CD14-positive monocyte (primary cell): Measurements from ENCODE around the gene FAM187B. TPM values are rescaled to one million over a fixed set of nuclear protein-coding genes. Genes with fewer than 3 reads are reported as not detected.
A peak's percentile ranks its signal among the peaks of the same experiment; 100 is the strongest.

ENCODE experiments used
- DNase-seq, 3 donors: peaks; one replicate each; pipeline ENCODE4 v3.0.0-alpha.2; 2011 to 2022
- H2AFZ ChIP-seq: 2 replicates; pipeline ENCODE4 v1.6.0; 2012; ENCODE audit warnings: mild to moderate bottlenecking, low read depth, low read length, inconsistent platforms; ENCODE audit not compliant: insufficient read depth, poor library complexity, severe bottlenecking
- H3K27ac ChIP-seq, 2 donors: 1 replicate in 1 of 2; 2 replicates in 1 of 2; pipeline ENCODE4 v1.5.1; 2012 to 2013; ENCODE audit warnings: low read length in 2 of 2, control low read depth in 1 of 2, inconsistent platforms in 1 of 2, low read depth in 1 of 2, mild to moderate bottlenecking in 1 of 2
- H3K27me3 ChIP-seq, 2 donors: one replicate each; pipeline versions ENCODE4 v1.6.0 to v1.6.1; 2011 to 2013; ENCODE audit warnings: low read length in 2 of 2; ENCODE audit not compliant: control insufficient read depth in 2 of 2, insufficient read depth in 2 of 2
- H3K36me3 ChIP-seq, 2 donors: replicated peaks in 1 of 2; 1 replicate in 1 of 2; 2 replicates in 1 of 2; pipeline versions ENCODE4 v1.5.1 to v1.6.1; 2012 to 2013; ENCODE audit warnings: low read length in 2 of 2, control low read depth in 1 of 2, inconsistent platforms in 1 of 2, mild to moderate bottlenecking in 1 of 2; ENCODE audit not compliant: insufficient read depth in 2 of 2, control insufficient read depth in 1 of 2
- H3K4me1 ChIP-seq, 2 donors: 1 replicate in 1 of 2; 2 replicates in 1 of 2; pipeline versions ENCODE4 v1.5.1 to v1.6.1; 2012 to 2013; ENCODE audit warnings: low read length in 2 of 2, control low read depth in 1 of 2, inconsistent platforms in 1 of 2, mild to moderate bottlenecking in 1 of 2, moderate library complexity in 1 of 2; ENCODE audit not compliant: insufficient read depth in 2 of 2, control insufficient read depth in 1 of 2
- H3K4me2 ChIP-seq: replicated peaks from 2 replicates; pipeline ENCODE3; 2012; ENCODE audit warnings: low read length, moderate library complexity, mild to moderate bottlenecking; ENCODE audit not compliant: poor library complexity, severe bottlenecking; ENCODE audit errors: extremely low read depth
- H3K4me3 ChIP-seq, 3 experiments: fragments of 200-600 bp in 1 of 3; sonication (generic) in 1 of 3; replicated peaks in 1 of 3; 1 replicate in 2 of 3; 2 replicates in 1 of 3; pipeline ENCODE4 v1.5.1; 2011 to 2013; ENCODE audit warnings: low read length in 3 of 3, mild to moderate bottlenecking in 3 of 3, control low read depth in 2 of 3, low read depth in 2 of 3, inconsistent platforms in 1 of 3, moderate library complexity in 1 of 3
- H3K79me2 ChIP-seq: 2 replicates; pipeline ENCODE4 v1.6.0; 2012; ENCODE audit warnings: mild to moderate bottlenecking, control low read depth, inconsistent platforms, low read length, moderate library complexity; ENCODE audit not compliant: insufficient read depth
- H3K9ac ChIP-seq: 2 replicates; pipeline ENCODE4 v1.6.0; 2017; ENCODE audit warnings: low read length, mild to moderate bottlenecking; ENCODE audit not compliant: insufficient read depth, poor library complexity, severe bottlenecking
- H3K9me3 ChIP-seq, 2 donors: replicated peaks in 1 of 2; 1 replicate in 1 of 2; 2 replicates in 1 of 2; pipeline versions ENCODE4 v1.5.1 to v1.6.1; 2012 to 2013; ENCODE audit warnings: low read length in 2 of 2, control low read depth in 1 of 2; ENCODE audit not compliant: control insufficient read depth in 1 of 2, insufficient read depth in 1 of 2
- H4K20me1 ChIP-seq: 2 replicates; pipeline ENCODE4 v1.6.0; 2012; ENCODE audit warnings: mild to moderate bottlenecking, low read length, control low read depth, moderate library complexity; ENCODE audit not compliant: insufficient read depth
- H3K27ac Mint-ChIP-seq, 7 donors: one replicate each; pipeline ENCODE4 v1.8.0; 2020; ENCODE audit warnings: mild to moderate bottlenecking in 7 of 7, mixed read lengths in 7 of 7, moderate library complexity in 6 of 7, inconsistent platforms in 2 of 7
- H3K27me3 Mint-ChIP-seq, 3 donors: one replicate each; pipeline ENCODE4 v1.8.0; 2021 to 2022; ENCODE audit warnings: low read depth in 3 of 3, mild to moderate bottlenecking in 3 of 3, mixed read lengths in 3 of 3, moderate library complexity in 3 of 3, inconsistent platforms in 1 of 3
- H3K36me3 Mint-ChIP-seq, 2 donors: one replicate each; pipeline ENCODE4 v1.8.0; 2020; ENCODE audit warnings: mixed read lengths in 2 of 2, inconsistent platforms in 1 of 2, mild to moderate bottlenecking in 1 of 2
- H3K4me1 Mint-ChIP-seq: one replicate; pipeline ENCODE4 v1.8.0; 2020; ENCODE audit warnings: mild to moderate bottlenecking, mixed read lengths
- H3K4me3 Mint-ChIP-seq, 2 donors: one replicate each; pipeline ENCODE4 v1.8.0; 2020; ENCODE audit warnings: mild to moderate bottlenecking in 2 of 2, mixed read lengths in 2 of 2, moderate library complexity in 1 of 2
- H3K9me3 Mint-ChIP-seq, 7 donors: one replicate each; pipeline ENCODE4 v1.8.0; 2020 to 2022; ENCODE audit warnings: mixed read lengths in 7 of 7, mild to moderate bottlenecking in 6 of 7, moderate library complexity in 6 of 7, inconsistent platforms in 2 of 7
- CTCF ChIP-seq: fragments of 200-600 bp; IDR thresholded peaks from one replicate; pipeline ENCODE4 v1.8.0; 2022; ENCODE audit warnings: antibody characterized with exemption, mild to moderate bottlenecking
- WGBS: methylation state at CpG from one replicate; pipeline ENCODE4 v1.1.5; 2013; ENCODE audit warnings: missing lambda C conversion rate; ENCODE audit not compliant: insufficient coverage; 5-methylcytosine and 5-hydroxymethylcytosine counted together
- intact Hi-C, 2 donors: fragments of 100-400 bp; cut with micrococcal nuclease; formaldehyde crosslinking; loops; one replicate each; pipeline versions ENCODE4 v1.15.0 to v1.15.1; 2023
- polyA plus RNA-seq, 3 donors: library from polyadenylated mRNA; depleted of rRNA in 1 of 3; unstranded in 2 of 3; stranded (reverse) in 1 of 3; fragments of 300-500 nt in 2 of 3; fragments of >200 nt in 1 of 3; fragmentation: Illumina TruSeq in 2 of 3; gene quantifications; 1 replicate in 2 of 3; 2 replicates in 1 of 3; pipeline ENCODE4 v1.2.3, GENCODE V29; 2012 to 2021

Gene FAM187B
- polyA plus RNA-seq, 3 donors: not detected

DNA sequence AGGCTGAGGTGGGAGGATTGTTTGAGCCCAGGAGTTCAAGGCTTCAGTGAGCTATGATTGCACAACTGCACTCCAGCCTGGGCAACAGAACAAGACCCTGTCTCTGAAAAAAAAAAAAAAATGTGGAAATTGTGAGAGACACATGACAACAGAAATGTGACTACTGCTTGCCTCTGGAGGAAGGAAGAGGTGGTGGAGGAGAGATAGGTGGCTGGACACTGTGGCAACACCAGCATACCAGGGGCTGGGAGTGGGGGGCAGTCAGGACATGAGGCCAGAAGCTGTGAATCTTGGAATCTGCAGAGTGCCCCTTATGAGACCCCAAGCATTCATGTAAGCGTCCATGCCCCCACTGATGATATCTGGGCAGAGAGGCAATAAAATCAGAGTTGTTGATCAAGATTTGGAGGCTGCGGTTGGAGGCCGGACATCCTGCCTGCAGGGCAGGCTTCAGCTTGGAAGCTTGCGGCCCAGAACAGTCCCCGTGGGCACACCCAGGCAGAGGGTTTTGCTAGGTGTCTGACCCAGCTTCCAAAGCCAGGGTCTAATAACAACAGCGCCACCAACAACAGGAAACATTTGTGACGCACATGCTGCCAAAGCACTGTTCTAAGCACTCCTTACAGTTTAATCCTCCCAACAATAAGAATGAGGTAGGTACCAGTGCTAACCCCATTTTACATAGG is 16.9 kb downstream of the FAM187B start:
- peak overlapping the region; percentile 36 for H3K4me2 ChIP-seq
- intact Hi-C loops: loop anchor here (2.0 to 10.0 kb wide), 4 partner anchors 34 to 253 kb away; partner anchors contain the start of genes FFAR2 (in 1 of the 2) and FXYD5 (in 1 of the 2)

DNA sequence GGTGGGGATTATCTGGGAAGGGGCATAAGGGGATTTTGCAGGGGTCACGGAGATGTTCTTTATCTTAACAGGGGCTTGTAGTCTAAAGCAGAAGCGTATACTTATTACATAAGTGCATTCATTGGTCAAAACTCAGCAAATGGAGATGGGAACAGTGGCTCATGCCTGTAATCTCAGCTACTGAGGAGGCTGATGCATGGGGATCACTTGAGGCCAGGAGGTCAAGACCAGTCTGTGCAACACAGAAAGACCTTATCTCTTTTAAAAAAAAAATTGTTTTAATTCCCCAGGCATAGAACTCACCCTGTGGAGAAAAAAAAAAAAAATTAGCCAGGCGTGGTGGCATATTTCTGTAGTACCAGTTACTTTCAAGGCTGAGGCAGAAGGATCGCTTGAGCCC is 18.9 kb downstream of the FAM187B start:
- Histone ChIP-seq H3K4me2 (no peak overlapping the region), H4K20me1 (no peaks in the 10 kb centered on the region), H3K4me1 (peaks cover 65 to 67% of the 10 kb centered on the region in 2 donors), H3K9ac (no peak overlapping the region), H3K79me2 (no peaks in the 10 kb centered on the region), H3K27ac (no peak overlapping the region), H3K27me3 (no peaks in the 10 kb centered on the region), H3K9me3 (no peaks in the 10 kb centered on the region), H3K4me3 (no peak overlapping the region), H2AFZ (no peak overlapping the region), H3K36me3 (no peaks in the 10 kb centered on the region)
- no peak overlapping the region for H3K4me3 Mint-ChIP-seq
- H3K27me3 Mint-ChIP-seq: peaks cover 0 to 2% (median 0%) of the 10 kb centered on the region in 3 donors
- intact Hi-C loops: loop anchor here (2.0 to 10.0 kb wide), 5 partner anchors 32 to 255 kb away; partner anchors contain the start of genes FFAR2 (in 1 of the 2), FXYD5 (in 1 of the 2) and USF2 (in 1 of the 2)
- WGBS: no CpG with 5 or more reads among the region's 4 CpGs
- H3K9me3 Mint-ChIP-seq: peaks cover 0 to 10% (median 4%) of the 10 kb centered on the region in 7 donors
- no peak for TF ChIP-seq CTCF
- peak overlapping the region in 3 of 7 donors; percentile 58 to 98 (median 62) for H3K27ac Mint-ChIP-seq
- peaks cover 2 to 4% of the 10 kb centered on the region in 2 donors for H3K36me3 Mint-ChIP-seq
- H3K4me1 Mint-ChIP-seq: peaks cover 72% of the 10 kb centered on the region
- no peak for DNase-seq

More for the DNA sequence above, 16.9 kb downstream of the FAM187B start:
- no peaks in the 10 kb centered on the region for H3K79me2 ChIP-seq
- Mint-ChIP-seq H3K27me3 (peaks cover 0 to 7% (median 0%) of the 10 kb centered on the region in 3 donors), H3K27ac (peak overlapping the region; percentile 92 to 98 (median 97)), H3K9me3 (peaks cover 0 to 18% (median 10%) of the 10 kb centered on the region in 7 donors), H3K4me1 (peaks cover 71% of the 10 kb centered on the region), H3K4me3 (peak overlapping the region; percentile 49 to 75), H3K36me3 (peaks cover 4 to 10% of the 10 kb centered on the region in 2 donors)
- H3K27me3 ChIP-seq: no peaks in the 10 kb centered on the region
- WGBS: 0% methylated on average over 6 of the region's 7 CpGs
- H3K9ac ChIP-seq: peak overlapping the region; percentile 45
- peak; percentile 14 for TF ChIP-seq CTCF
- peaks cover 64 to 67% of the 10 kb centered on the region in 2 donors for H3K4me1 ChIP-seq
- peak overlapping the region; percentile 1 for H2AFZ ChIP-seq
- peak overlapping the region in 1 of 3 experiments; percentile 32 for H3K4me3 ChIP-seq
- no peaks in the 10 kb centered on the region for H3K36me3 ChIP-seq
- peak; percentile 66 to 83 (median 70) for DNase-seq
- H4K20me1 ChIP-seq: no peaks in the 10 kb centered on the region
- peak overlapping the region; percentile 86 for H3K27ac ChIP-seq
- H3K9me3 ChIP-seq: peaks cover 0 to under 1% of the 10 kb centered on the region in 2 donors
